HEK293 (cell line): ENCODE results near the gene SUSD2.

Experiments
- CTCF ChIA-PET: fragments of 350-600 bp; formaldehyde crosslinking; extraction: SDS; loops from one replicate; lab custom pipeline; 2021; ENCODE audit warnings: antibody characterized with exemption; lab: Yijun Ruan, JAX
- POLR2A ChIA-PET: fragments of 300-600 bp; formaldehyde crosslinking; extraction: SDS; loops from one replicate; lab custom pipeline; 2020; ENCODE audit warnings: antibody characterized with exemption, inconsistent platforms; lab: Yijun Ruan, JAX
- H3K27ac ChIP-seq: fragments of 200-500 bp; sonication (Bioruptor generic); 2 replicates; pipeline ENCODE4 v1.5.1; 2014; ENCODE audit warnings: low read depth, low read length, control low read depth, inconsistent platforms; ENCODE audit errors: extremely low read depth
- H3K36me3 ChIP-seq, 2 experiments: fragments of 200-500 bp in 1 of 2; sonication (Bioruptor generic) in 1 of 2; 1 replicate in 1 of 2; 2 replicates in 1 of 2; pipeline ENCODE4 v1.5.1; 2014 to 2017; ENCODE audit warnings: inconsistent platforms in 2 of 2, low read length in 2 of 2; ENCODE audit not compliant: control insufficient read depth in 2 of 2, insufficient read depth in 1 of 2
- H3K4me1 ChIP-seq: fragments of 200-500 bp; sonication (Bioruptor generic); 2 replicates; pipeline ENCODE4 v1.5.1; 2014; ENCODE audit warnings: mild to moderate bottlenecking, low read length, inconsistent platforms; ENCODE audit not compliant: control insufficient read depth, insufficient read depth
- H3K4me3 ChIP-seq: 2 replicates; pipeline ENCODE4 v1.5.1; 2011; ENCODE audit warnings: low read depth, mild to moderate bottlenecking, control low read depth, low read length, moderate library complexity
- H3K9me3 ChIP-seq: fragments of 200-500 bp; sonication (Bioruptor generic); 2 replicates; pipeline ENCODE4 v1.5.1; 2014; ENCODE audit warnings: low read depth, low read length, inconsistent platforms; ENCODE audit not compliant: control insufficient read depth, insufficient read depth
- CTCF ChIP-seq: fragments of 450-650 bp; formaldehyde crosslinking; IDR thresholded peaks from 2 replicates; pipeline ENCODE4 v1.5.1; 2016; ENCODE audit warnings: missing biosample characterization, missing genetic modification characterization
- EGR2 ChIP-seq: fragments of 450-650 bp; formaldehyde crosslinking; IDR thresholded peaks from 2 replicates; pipeline ENCODE4 v1.5.1; 2016; ENCODE audit warnings: low read depth, missing biosample characterization, missing genetic modification characterization
- GLIS2 ChIP-seq: fragments of 450-650 bp; formaldehyde crosslinking; IDR thresholded peaks from 2 replicates; pipeline ENCODE4 v1.5.1; 2016; ENCODE audit warnings: missing biosample characterization, missing genetic modification characterization
- IKZF3 ChIP-seq: fragments of 450-650 bp; IDR thresholded peaks from 2 replicates; pipeline ENCODE4 v1.5.0; 2018; ENCODE audit warnings: missing biosample characterization, mild to moderate bottlenecking, missing genetic modification characterization, moderate library complexity
- KLF1 ChIP-seq: fragments of 450-650 bp; formaldehyde crosslinking; IDR thresholded peaks from 2 replicates; pipeline ENCODE4 v1.5.1; 2016; ENCODE audit warnings: missing biosample characterization, missing genetic modification characterization
- KLF16 ChIP-seq: fragments of 450-650 bp; formaldehyde crosslinking; IDR thresholded peaks from 2 replicates; pipeline ENCODE4 v1.5.1; 2017; ENCODE audit warnings: missing biosample characterization, missing genetic modification characterization
- KLF8 ChIP-seq: fragments of 450-650 bp; formaldehyde crosslinking; IDR thresholded peaks from 2 replicates; pipeline ENCODE4 v1.5.1; 2016; ENCODE audit warnings: missing biosample characterization, missing genetic modification characterization
- KLF9 ChIP-seq: fragments of 450-650 bp; formaldehyde crosslinking; IDR thresholded peaks from 2 replicates; pipeline ENCODE4 v1.5.1; 2016; ENCODE audit warnings: missing biosample characterization, missing genetic modification characterization, low read depth
- PATZ1 ChIP-seq: fragments of 450-650 bp; formaldehyde crosslinking; IDR thresholded peaks from 2 replicates; pipeline ENCODE4 v1.5.1; 2016; ENCODE audit warnings: missing biosample characterization, missing genetic modification characterization
- REPIN1 ChIP-seq: fragments of 450-650 bp; formaldehyde crosslinking; IDR thresholded peaks from 2 replicates; pipeline ENCODE4 v1.5.1; 2017; ENCODE audit warnings: missing biosample characterization, missing genetic modification characterization, low read depth
- REST ChIP-seq: fragments of 450-650 bp; formaldehyde crosslinking; IDR thresholded peaks from 2 replicates; pipeline ENCODE4 v1.5.1; 2016; ENCODE audit warnings: missing biosample characterization, missing genetic modification characterization
- SP2 ChIP-seq: fragments of 450-650 bp; formaldehyde crosslinking; IDR thresholded peaks from 2 replicates; pipeline ENCODE4 v1.5.1; 2016; ENCODE audit warnings: missing biosample characterization, missing genetic modification characterization
- TRIM28 ChIP-seq: IDR thresholded peaks from 2 replicates; pipeline ENCODE4 v1.6.1; 2011; ENCODE audit warnings: low read length, control low read depth, borderline replicate concordance
- WT1 ChIP-seq: fragments of 450-650 bp; formaldehyde crosslinking; IDR thresholded peaks from 2 replicates; pipeline ENCODE4 v1.5.1; 2016; ENCODE audit warnings: missing biosample characterization, missing genetic modification characterization
- ZBTB17 ChIP-seq: fragments of 450-650 bp; formaldehyde crosslinking; IDR thresholded peaks from 2 replicates; pipeline ENCODE4 v1.5.1; 2016; ENCODE audit warnings: missing biosample characterization, missing genetic modification characterization
- ZBTB48 ChIP-seq: fragments of 450-650 bp; formaldehyde crosslinking; IDR thresholded peaks from 2 replicates; pipeline ENCODE4 v1.5.1; 2016; ENCODE audit warnings: missing biosample characterization, missing genetic modification characterization
- ZBTB6 ChIP-seq: fragments of 450-650 bp; formaldehyde crosslinking; IDR thresholded peaks from 2 replicates; pipeline ENCODE4 v1.5.1; 2017; ENCODE audit warnings: missing biosample characterization, missing genetic modification characterization
- ZBTB8A ChIP-seq: fragments of 450-650 bp; formaldehyde crosslinking; IDR thresholded peaks from 2 replicates; pipeline ENCODE4 v1.5.1; 2016; ENCODE audit warnings: missing biosample characterization, missing genetic modification characterization
- ZFHX2 ChIP-seq: fragments of 450-650 bp; formaldehyde crosslinking; conservative IDR thresholded peaks from 2 replicates; pipeline ENCODE4 v1.5.1; 2016; ENCODE audit warnings: missing biosample characterization, missing genetic modification characterization
- ZFP69B ChIP-seq: fragments of 450-650 bp; formaldehyde crosslinking; IDR thresholded peaks from 2 replicates; pipeline ENCODE4 v1.5.1; 2016; ENCODE audit warnings: missing biosample characterization, missing genetic modification characterization
- ZNF140 ChIP-seq: fragments of 450-650 bp; formaldehyde crosslinking; IDR thresholded peaks from 2 replicates; pipeline ENCODE4 v1.5.1; 2016; ENCODE audit warnings: missing biosample characterization, missing genetic modification characterization
- ZNF19 ChIP-seq: fragments of 450-650 bp; formaldehyde crosslinking; IDR thresholded peaks from 2 replicates; pipeline ENCODE4; 2016; ENCODE audit warnings: missing biosample characterization, missing genetic modification characterization, low read depth
- ZNF324 ChIP-seq: fragments of 450-650 bp; formaldehyde crosslinking; IDR thresholded peaks from 2 replicates; pipeline ENCODE4 v1.5.1; 2016; ENCODE audit warnings: missing biosample characterization, missing genetic modification characterization
- ZNF335 ChIP-seq: fragments of 450-650 bp; formaldehyde crosslinking; conservative IDR thresholded peaks from 2 replicates; pipeline ENCODE4 v1.5.1; 2016; ENCODE audit warnings: missing biosample characterization, missing genetic modification characterization
- ZNF37A ChIP-seq: fragments of 450-650 bp; IDR thresholded peaks from 2 replicates; pipeline ENCODE4 v1.5.1; 2018; ENCODE audit warnings: missing biosample characterization, missing genetic modification characterization
- ZNF391 ChIP-seq: fragments of 450-650 bp; formaldehyde crosslinking; IDR thresholded peaks from 2 replicates; pipeline ENCODE4 v1.5.1; 2016; ENCODE audit warnings: low read depth, missing biosample characterization, missing genetic modification characterization, borderline replicate concordance
- ZNF433 ChIP-seq: fragments of 450-650 bp; formaldehyde crosslinking; IDR thresholded peaks from 2 replicates; pipeline ENCODE4 v1.5.1; 2016; ENCODE audit warnings: missing biosample characterization, missing genetic modification characterization, low read depth
- ZNF48 ChIP-seq: fragments of 450-650 bp; formaldehyde crosslinking; IDR thresholded peaks from 2 replicates; pipeline ENCODE4 v1.5.1; 2016; ENCODE audit warnings: missing biosample characterization, missing genetic modification characterization
- ZNF610 ChIP-seq: fragments of 450-650 bp; formaldehyde crosslinking; IDR thresholded peaks from 2 replicates; pipeline ENCODE4 v1.5.1; 2016; ENCODE audit warnings: missing biosample characterization, missing genetic modification characterization, borderline replicate concordance
- ZXDB ChIP-seq: fragments of 450-650 bp; formaldehyde crosslinking; IDR thresholded peaks from 2 replicates; pipeline ENCODE4 v1.5.1; 2016; ENCODE audit warnings: missing biosample characterization, missing genetic modification characterization

The SUSD2 gene

GRCh38 chr22:24156913-24157821 is 24.1 kb upstream of the SUSD2 start:
- Histone ChIP-seq H3K4me1 (peaks cover 16% of the 10 kb centered on the region), H3K36me3 (peaks cover 0 to 33% of the 10 kb centered on the region in 2 experiments; a peak in 1 of 3 replicates), H3K4me3 (peak overlapping the region; percentile 37), H3K27ac (no peak overlapping the region; the same call in 1 of the 2 replicates), H3K9me3 (no peaks in the 10 kb centered on the region)
- ChIA-PET POLR2A (interaction anchor here (0.7 to 2.1 kb wide), 5 partner anchors 10 to 146 kb away, joined by 3 to 6 read pairs (median 3); partner anchors contain the start of genes CABIN1 and SUSD2), CTCF (interaction anchor here (0.5 to 10.1 kb wide), 34 partner anchors 9 to 1697 kb away, joined by 3 to 114 read pairs (median 3); partner anchors contain the start of genes CABIN1 and SUSD2)
- no peak for TF ChIP-seq ZNF140 (tag by site-specific recombination)
- TF ChIP-seq ZBTB6 (tag by site-specific recombination) = no peak
- TF ChIP-seq KLF16 = peak; percentile 94
- no peak for TF ChIP-seq REPIN1 (tag by site-specific recombination)
- peak; percentile 34; the same call in 1 of the 2 replicates for TF ChIP-seq IKZF3
- TF ChIP-seq WT1 (tag by site-specific recombination) = no peak
- 0 out of 2 replicates have a peak, but pooled peaks have one; percentile 47 for TF ChIP-seq ZBTB8A (tag by site-specific recombination)
- 0 out of 2 replicates have a peak, but pooled peaks have one; percentile 30 for TF ChIP-seq ZNF610 (tag by site-specific recombination)
- TF ChIP-seq ZNF324 (tag by site-specific recombination) = peak; percentile 41; the same call in 1 of the 2 replicates
- peak; percentile 84 for TF ChIP-seq KLF1
- TF ChIP-seq REST (tag by site-specific recombination) = no peak
- peak; percentile 66 for TF ChIP-seq SP2 (tag by site-specific recombination)
- peak; percentile 89 for TF ChIP-seq KLF9 (tag by site-specific recombination)
- no peak for TF ChIP-seq ZNF48 (tag by site-specific recombination)
- TF ChIP-seq ZNF37A (tag by site-specific recombination) = no peak
- TF ChIP-seq ZNF433 (tag by site-specific recombination) = no peak
- TF ChIP-seq ZBTB17 (tag by site-specific recombination) = peak; percentile 58; the same call in 1 of the 2 replicates
- peak; percentile 47 for TF ChIP-seq ZFHX2 (tag by site-specific recombination)
- TF ChIP-seq EGR2 (tag by site-specific recombination) = peak; percentile 51; the same call in 1 of the 2 replicates
- TF ChIP-seq ZNF19 (tag by site-specific recombination) = no peak
- no peak for TF ChIP-seq TRIM28
- no peak for TF ChIP-seq KLF8 (tag by site-specific recombination)
- peak; percentile 98 for TF ChIP-seq CTCF (tag by site-specific recombination)
- 0 out of 2 replicates have a peak, but pooled peaks have one; percentile 23 for TF ChIP-seq ZFP69B (tag by site-specific recombination)
- TF ChIP-seq PATZ1 (tag by site-specific recombination) = peak; percentile 75; the same call in 1 of the 2 replicates
- TF ChIP-seq ZBTB48 (tag by site-specific recombination) = peak; percentile 80
- TF ChIP-seq ZNF335 (tag by site-specific recombination) = peak; percentile 18; the same call in 1 of the 2 replicates
- TF ChIP-seq GLIS2 = peak; percentile 77
- TF ChIP-seq ZNF391 = no peak
- TF ChIP-seq ZXDB (tag by site-specific recombination) = 0 out of 2 replicates have a peak, but pooled peaks have one; percentile 57
